C4-2B (cell line): ENCODE data around the gene SNAP25.

ENCODE experiments used
- H3K27ac ChIP-seq: fragments of 450-650 bp; 2 replicates; pipeline ENCODE4 v1.5.1; 2017
- ZFX ChIP-seq: fragments of 450-650 bp; IDR thresholded peaks from 2 replicates; pipeline ENCODE4 v1.6.1; 2017
- TF ChIP-seq, protein P1 (sequence below): fragments of 450-650 bp; conservative IDR thresholded peaks from 2 replicates; pipeline ENCODE4 v1.5.1; 2017; ENCODE audit warnings: mild to moderate bottlenecking

SNAP25 gene

DNA sequence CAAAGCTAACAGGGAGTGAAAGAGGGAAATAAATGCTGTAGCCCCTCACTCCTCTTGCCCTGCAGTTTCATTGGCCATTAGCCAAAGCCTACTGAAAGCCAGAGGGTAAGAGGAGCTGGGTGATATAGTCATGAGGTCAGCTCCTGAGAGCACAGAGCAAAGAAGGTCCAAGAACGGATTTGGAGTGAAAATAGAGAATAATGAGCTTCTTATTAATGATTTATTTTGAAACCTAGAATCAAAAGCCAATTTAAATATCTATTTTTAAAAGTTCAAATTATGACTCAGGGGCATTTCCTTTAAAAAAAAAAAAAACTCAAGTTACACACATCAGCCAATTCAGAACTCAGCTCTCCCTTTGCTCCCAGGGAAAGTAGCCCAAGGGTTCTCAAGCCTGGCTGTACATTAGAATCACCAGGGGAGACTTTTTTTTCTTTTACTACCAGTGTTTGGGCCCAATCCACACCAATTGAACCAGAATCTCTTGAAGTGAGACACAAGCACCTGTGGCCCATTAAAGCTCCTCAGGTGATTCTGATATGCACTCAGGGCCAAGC is 79.1 kb downstream of the SNAP25 start:
- no peak overlapping the region for H3K27ac ChIP-seq

DNA sequence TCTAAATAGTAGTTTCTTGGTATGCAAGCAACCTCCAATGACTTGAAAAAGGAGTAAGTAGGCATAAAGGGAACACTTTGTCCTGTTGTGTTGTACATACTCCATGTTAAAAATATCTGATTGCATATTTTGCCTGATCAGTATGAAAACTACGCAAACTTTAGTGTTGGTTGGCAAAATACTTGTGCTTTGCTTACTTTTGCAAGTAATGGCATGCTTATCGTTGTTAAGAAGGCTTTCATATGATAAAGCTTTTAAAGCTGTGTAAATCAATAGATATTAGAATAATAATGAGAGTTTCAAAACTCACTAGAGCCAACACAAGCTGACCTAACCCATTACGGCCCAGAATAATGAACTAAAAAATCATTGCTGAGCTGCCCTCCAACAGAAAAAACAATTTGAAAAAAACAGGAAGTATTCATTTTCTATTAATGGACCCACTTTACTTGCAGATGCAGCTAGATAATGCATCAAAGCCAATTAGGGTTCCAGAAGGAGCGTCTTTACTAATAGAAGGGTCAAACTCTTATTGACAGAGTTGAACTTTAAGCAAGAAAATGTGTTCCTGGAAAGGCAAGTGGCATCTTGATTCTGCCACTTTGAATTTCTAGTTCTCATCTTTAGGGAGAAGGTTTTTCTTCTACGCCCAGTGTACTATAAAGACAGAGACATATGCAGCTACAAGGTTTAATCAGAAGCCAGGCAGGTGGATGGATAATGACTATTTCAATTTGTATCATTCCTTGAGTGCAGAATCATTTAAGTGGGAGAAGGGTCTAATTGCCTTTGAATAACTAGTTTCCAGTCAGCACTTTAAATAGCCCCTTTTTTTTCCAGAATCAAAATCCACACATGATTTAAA is 82.2 kb downstream of the SNAP25 start:
- TF ChIP-seq, protein P1, sequence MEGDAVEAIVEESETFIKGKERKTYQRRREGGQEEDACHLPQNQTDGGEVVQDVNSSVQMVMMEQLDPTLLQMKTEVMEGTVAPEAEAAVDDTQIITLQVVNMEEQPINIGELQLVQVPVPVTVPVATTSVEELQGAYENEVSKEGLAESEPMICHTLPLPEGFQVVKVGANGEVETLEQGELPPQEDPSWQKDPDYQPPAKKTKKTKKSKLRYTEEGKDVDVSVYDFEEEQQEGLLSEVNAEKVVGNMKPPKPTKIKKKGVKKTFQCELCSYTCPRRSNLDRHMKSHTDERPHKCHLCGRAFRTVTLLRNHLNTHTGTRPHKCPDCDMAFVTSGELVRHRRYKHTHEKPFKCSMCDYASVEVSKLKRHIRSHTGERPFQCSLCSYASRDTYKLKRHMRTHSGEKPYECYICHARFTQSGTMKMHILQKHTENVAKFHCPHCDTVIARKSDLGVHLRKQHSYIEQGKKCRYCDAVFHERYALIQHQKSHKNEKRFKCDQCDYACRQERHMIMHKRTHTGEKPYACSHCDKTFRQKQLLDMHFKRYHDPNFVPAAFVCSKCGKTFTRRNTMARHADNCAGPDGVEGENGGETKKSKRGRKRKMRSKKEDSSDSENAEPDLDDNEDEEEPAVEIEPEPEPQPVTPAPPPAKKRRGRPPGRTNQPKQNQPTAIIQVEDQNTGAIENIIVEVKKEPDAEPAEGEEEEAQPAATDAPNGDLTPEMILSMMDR, result no peak
- no peak for TF ChIP-seq ZFX

More for the DNA sequence above, 79.1 kb downstream of the SNAP25 start:
- no peak for TF ChIP-seq ZFX
- TF ChIP-seq, protein P1, result no peak

DNA sequence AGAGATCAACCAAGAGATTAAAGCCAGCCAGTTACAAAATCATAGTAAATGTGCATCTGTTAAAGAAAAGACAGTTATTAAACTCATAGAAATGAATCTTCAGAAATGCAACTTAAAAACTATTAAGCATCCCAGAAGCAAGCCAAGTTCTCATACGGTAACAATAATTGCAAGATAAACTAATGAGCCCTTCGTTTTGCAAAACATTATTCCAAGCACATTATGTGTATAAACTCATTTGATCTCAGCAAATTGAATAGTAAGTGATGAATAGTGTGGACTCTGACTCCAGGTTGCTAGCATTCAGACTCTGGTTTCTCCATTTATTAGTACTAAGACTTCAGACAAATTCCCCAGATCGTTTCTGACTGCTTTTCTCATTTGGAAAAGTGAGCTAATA is 85.2 kb downstream of the SNAP25 start:
- H3K27ac ChIP-seq, result no peak overlapping the region
- no peak for TF ChIP-seq ZFX
- TF ChIP-seq, protein P1, result no peak

More for the DNA sequence above, 82.2 kb downstream of the SNAP25 start:
- H3K27ac ChIP-seq, result no peak overlapping the region

DNA sequence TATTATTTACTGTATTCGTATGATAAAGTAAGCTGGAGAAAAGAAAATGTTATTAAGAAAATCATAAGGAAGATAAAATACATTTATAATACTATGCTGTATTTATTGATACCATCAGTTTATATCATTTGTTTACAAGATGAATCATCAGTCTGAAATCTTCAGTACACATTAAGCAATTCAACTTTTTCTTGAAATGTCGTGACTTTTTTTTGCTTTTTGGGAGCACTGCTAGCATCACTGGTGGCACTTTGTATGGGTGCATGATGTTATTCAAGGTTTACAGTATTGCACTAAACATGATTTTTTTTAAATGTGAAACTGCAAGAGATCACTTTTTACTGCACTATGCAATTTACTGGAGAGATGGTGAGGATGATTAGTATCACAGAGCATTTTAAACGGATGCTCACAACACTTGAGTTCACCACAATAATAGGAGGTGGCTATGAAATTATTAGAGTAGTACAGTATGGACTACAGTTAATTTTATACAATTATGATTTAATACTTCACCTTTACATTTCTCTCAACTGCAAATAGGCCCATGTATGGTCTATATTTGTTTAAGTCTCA is 85.9 kb downstream of the SNAP25 start:
- TF ChIP-seq, protein P1, result no peak
- no peak for TF ChIP-seq ZFX
- H3K27ac ChIP-seq, result no peak overlapping the region

DNA sequence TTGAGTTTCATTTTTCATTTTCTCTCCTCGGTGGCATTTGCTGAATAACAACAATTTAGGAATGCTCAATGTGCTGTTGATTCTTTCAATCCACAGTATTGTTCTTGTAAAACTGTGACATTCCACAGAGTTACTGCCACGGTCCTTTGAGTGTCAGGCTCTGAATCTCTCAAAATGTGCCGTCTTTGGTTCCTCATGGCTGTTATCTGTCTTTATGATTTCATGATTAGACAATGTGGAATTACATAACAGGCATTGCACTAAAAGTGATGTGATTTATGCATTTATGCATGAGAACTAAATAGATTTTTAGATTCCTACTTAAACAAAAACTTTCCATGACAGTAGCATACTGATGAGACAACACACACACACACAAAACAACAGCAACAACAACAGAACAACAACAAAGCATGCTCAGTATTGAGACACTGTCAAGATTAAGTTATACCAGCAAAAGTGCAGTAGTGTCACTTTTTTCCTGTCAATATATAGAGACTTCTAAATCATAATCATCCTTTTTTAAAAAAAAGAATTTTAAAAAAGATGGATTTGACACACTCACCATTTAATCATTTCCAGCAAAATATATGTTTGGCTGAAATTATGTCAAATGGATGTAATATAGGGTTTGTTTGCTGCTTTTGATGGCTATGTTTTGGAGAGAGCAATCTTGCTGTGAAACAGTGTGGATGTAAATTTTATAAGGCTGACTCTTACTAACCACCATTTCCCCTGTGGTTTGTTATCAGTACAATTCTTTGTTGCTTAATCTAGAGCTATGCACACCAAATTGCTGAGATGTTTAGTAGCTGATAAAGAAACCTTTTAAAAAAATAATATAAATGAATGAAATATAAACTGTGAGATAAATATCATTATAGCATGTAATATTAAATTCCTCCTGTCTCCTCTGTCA is 88.1 kb downstream of the SNAP25 start:
- no peak overlapping the region for H3K27ac ChIP-seq

DNA sequence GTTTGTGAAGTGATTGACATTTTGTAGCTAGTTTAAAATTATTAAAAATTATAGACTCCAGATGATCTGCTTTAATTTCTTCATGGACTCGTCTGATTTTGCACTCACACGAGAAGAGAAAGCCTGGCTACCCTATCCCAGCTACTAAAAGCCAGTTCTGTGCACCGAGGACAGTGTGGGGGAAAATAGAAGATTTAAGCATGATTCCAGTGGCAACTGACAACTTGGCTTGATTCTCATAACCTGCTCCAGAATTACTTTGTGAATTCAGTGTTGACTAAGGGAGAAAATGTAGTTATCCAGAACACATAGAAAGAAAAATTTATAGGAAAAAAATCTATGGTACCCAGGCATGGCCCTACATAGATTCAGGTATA is 88.7 kb downstream of the SNAP25 start:
- no peak for TF ChIP-seq ZFX
- TF ChIP-seq, protein P1, result no peak
- H3K27ac ChIP-seq, result no peak overlapping the region

More for the DNA sequence above, 88.1 kb downstream of the SNAP25 start:
- TF ChIP-seq, protein P1, result no peak
- no peak for TF ChIP-seq ZFX
